ENCODE results near the gene PIGU. TPM values are rescaled to one million over a fixed set of nuclear protein-coding genes. Genes with fewer than 3 reads are reported as not detected.

The PIGU gene
- total and polyA plus RNA-seq, 2 experiments from 2014 or later = 21.2 to 21.6 TPM

GRCh38 chr20:34559311-34560140, 117.4 kb downstream of the PIGU start:
- no peak overlapping the region for H3K27ac ChIP-seq
- H3K9ac ChIP-seq = peak overlapping the region; percentile 88; the same call in 1 of the 2 replicates
- H3F3A ChIP-seq (ENCODE audit: insufficient read depth) = peaks cover 5% of the 10 kb centered on the region; the same call in 1 of the 2 replicates
- TF ChIP-seq EZH2 (IDR thresholded peaks at IDR 0.05; ENCODE audit: insufficient read depth, poor library complexity, severe bottlenecking) = no peak
- no peak for TF ChIP-seq EZH2phosphoT487 (IDR thresholded peaks at IDR 0.05; ENCODE audit: insufficient read depth, low read depth)
- no peak overlapping the region for H3K4me2 ChIP-seq (ENCODE audit: unreplicated experiment)
- in situ Hi-C loops (cut with MboI) = no loop called here
- no peaks in the 10 kb centered on the region for H4K20me1 ChIP-seq (ENCODE audit: insufficient read depth)
- peak; percentile 26 for DNase-seq
- H3K9me2 ChIP-seq (ENCODE audit: insufficient read depth) = no peaks in the 10 kb centered on the region
- no peaks in the 10 kb centered on the region; the same call in 1 of the 2 replicates for H3K4me1 ChIP-seq (ENCODE audit: insufficient read depth)
- H3K36me3 ChIP-seq (ENCODE audit: low read depth) = no peaks in the 10 kb centered on the region
- no peaks in the 10 kb centered on the region for H3K79me2 ChIP-seq (ENCODE audit: insufficient read depth)
- no peak overlapping the region; the same call in 1 of the 2 replicates for H3K4me3 ChIP-seq
- no peak overlapping the region for H2AFZ ChIP-seq
- H3K27me3 ChIP-seq (replicated peaks; ENCODE audit: insufficient read depth) = no peaks in the 10 kb centered on the region
- WGBS, 2 experiments (ENCODE audit: low coverage in 1 of 2, low lambda C conversion rate in 2 of 2, missing lambda C conversion rate in 2 of 2) = 71 to 75% methylated on average over 22 to 31 of the region's 43 CpGs
- H3K9me3 ChIP-seq (ENCODE audit: low read depth) = no peaks in the 10 kb centered on the region

- Histone ChIP-seq H3K27me3 (replicated peaks; ENCODE audit: insufficient read depth) (no peaks in the 10 kb centered on the region), H3K36me3 (ENCODE audit: low read depth) (no peaks in the 10 kb centered on the region), H3K9me3 (ENCODE audit: low read depth) (no peaks in the 10 kb centered on the region), H4K20me1 (ENCODE audit: insufficient read depth) (no peaks in the 10 kb centered on the region), H3K79me2 (ENCODE audit: insufficient read depth) (no peaks in the 10 kb centered on the region), H3K4me2 (ENCODE audit: unreplicated experiment) (peak within 1 kb of the TSS; percentile 80), H3K27ac (peak within 1 kb of the TSS; percentile 41), H3F3A (ENCODE audit: insufficient read depth) (peaks cover 5% of the 10 kb centered on the region; the same call in 1 of the 2 replicates), H2AFZ (peak within 1 kb of the TSS; percentile 91), H3K4me1 (ENCODE audit: insufficient read depth) (no peaks in the 10 kb centered on the region; the same call in 1 of the 2 replicates), H3K4me3 (peak within 1 kb of the TSS; percentile 79), H3K9me2 (ENCODE audit: insufficient read depth) (no peaks in the 10 kb centered on the region), H3K9ac (peak within 1 kb of the TSS; percentile 88)
- DNase-seq = peak; percentile 99
- 1 to 2% methylated on average over 45 to 71 of the region's 103 CpGs for WGBS, 2 experiments (ENCODE audit: low coverage in 1 of 2, low lambda C conversion rate in 2 of 2, missing lambda C conversion rate in 2 of 2)
- TF ChIP-seq EZH2phosphoT487 (IDR thresholded peaks at IDR 0.05; ENCODE audit: insufficient read depth, low read depth) (no peak), EZH2 (IDR thresholded peaks at IDR 0.05; ENCODE audit: insufficient read depth, poor library complexity, severe bottlenecking) (no peak)
- in situ Hi-C loops (cut with MboI) = no loop called here
Measured at GRCh38 chr20:34558320-34559218, 118.3 kb downstream of the PIGU start, which contains the start of gene MAP1LC3A. Gene MAP1LC3A, plus strand, starts transcription at chr20:34558718. Its CDS starts 151 bp downstream, at chr20:34558869.

GRCh38 chr20:34557936-34558319, 119.0 kb downstream of the PIGU start:
- in situ Hi-C loops (cut with MboI) = no loop called here
- H3K9me3 ChIP-seq (ENCODE audit: low read depth) = no peaks in the 10 kb centered on the region
- peak overlapping the region; percentile 91 for H2AFZ ChIP-seq
- peak; percentile 37 for DNase-seq
- peak overlapping the region; percentile 80 for H3K4me2 ChIP-seq (ENCODE audit: unreplicated experiment)
- no peaks in the 10 kb centered on the region for H4K20me1 ChIP-seq (ENCODE audit: insufficient read depth)
- no peaks in the 10 kb centered on the region; the same call in 1 of the 2 replicates for H3K4me1 ChIP-seq (ENCODE audit: insufficient read depth)
- H3K36me3 ChIP-seq (ENCODE audit: low read depth) = no peaks in the 10 kb centered on the region
- H3K27me3 ChIP-seq (replicated peaks; ENCODE audit: insufficient read depth) = no peaks in the 10 kb centered on the region
- WGBS, 2 experiments (ENCODE audit: low coverage in 1 of 2, low lambda C conversion rate in 2 of 2, missing lambda C conversion rate in 2 of 2) = 28 to 34% methylated on average over 11 of the region's 11 CpGs
- H3K79me2 ChIP-seq (ENCODE audit: insufficient read depth) = no peaks in the 10 kb centered on the region
- no peaks in the 10 kb centered on the region for H3K9me2 ChIP-seq (ENCODE audit: insufficient read depth)
- 0 out of 2 replicates have a peak overlapping the region, but pooled peaks have one; percentile 19 for H3K27ac ChIP-seq
- peaks cover 5% of the 10 kb centered on the region; the same call in 1 of the 2 replicates for H3F3A ChIP-seq (ENCODE audit: insufficient read depth)
- peak overlapping the region; percentile 88 for H3K9ac ChIP-seq
- TF ChIP-seq EZH2phosphoT487 (IDR thresholded peaks at IDR 0.05; ENCODE audit: insufficient read depth, low read depth) (no peak), EZH2 (IDR thresholded peaks at IDR 0.05; ENCODE audit: insufficient read depth, poor library complexity, severe bottlenecking) (no peak)
- H3K4me3 ChIP-seq = peak overlapping the region; percentile 79

- H3K9me3 ChIP-seq (ENCODE audit: low read depth) = no peaks in the 10 kb centered on the region
- H3K27ac ChIP-seq = no peak overlapping the region
- H3K4me2 ChIP-seq (ENCODE audit: unreplicated experiment) = no peak overlapping the region
- in situ Hi-C loops (cut with MboI) = no loop called here
- no peak overlapping the region for H3K4me3 ChIP-seq
- H3K9me2 ChIP-seq (ENCODE audit: insufficient read depth) = no peaks in the 10 kb centered on the region
- no peak for DNase-seq
- TF ChIP-seq EZH2phosphoT487 (IDR thresholded peaks at IDR 0.05; ENCODE audit: insufficient read depth, low read depth) (no peak), EZH2 (IDR thresholded peaks at IDR 0.05; ENCODE audit: insufficient read depth, poor library complexity, severe bottlenecking) (no peak)
- H3K36me3 ChIP-seq (ENCODE audit: low read depth) = no peaks in the 10 kb centered on the region
- WGBS, 2 experiments (ENCODE audit: low coverage in 1 of 2, low lambda C conversion rate in 2 of 2, missing lambda C conversion rate in 2 of 2) = 58 to 66% methylated on average over 4 of the region's 4 CpGs
- H3K9ac ChIP-seq = no peak overlapping the region
- H2AFZ ChIP-seq = no peak overlapping the region
- no peaks in the 10 kb centered on the region; the same call in 1 of the 2 replicates for H3K4me1 ChIP-seq (ENCODE audit: insufficient read depth)
- H3K27me3 ChIP-seq (replicated peaks; ENCODE audit: insufficient read depth) = no peaks in the 10 kb centered on the region
- no peaks in the 10 kb centered on the region for H4K20me1 ChIP-seq (ENCODE audit: insufficient read depth)
- peaks cover 5% of the 10 kb centered on the region; the same call in 1 of the 2 replicates for H3F3A ChIP-seq (ENCODE audit: insufficient read depth)
- H3K79me2 ChIP-seq (ENCODE audit: insufficient read depth) = no peaks in the 10 kb centered on the region
Measured at GRCh38 chr20:34553366-34553867, 123.5 kb downstream of the PIGU start.
